Central memory CD8-positive, alpha-beta T cell (primary cell): ENCODE measurements around the gene PRSS1.
"Not testable (repeated sequence)": the region's sequence is repeated elsewhere in the genome, so short reads cannot be mapped to it uniquely, and the experiment has no call there.

Source experiments
- ATAC-seq: fragments of 150-1000 bp; cut with Tn5 transposase; replicated peaks from 2 replicates; pipeline ENCODE4 v1.10.0; 2022; ENCODE audit warnings: mild to moderate bottlenecking, moderate FRiP score, moderate number of reproducible peaks; ENCODE audit not compliant: poor library complexity, severe bottlenecking; ENCODE audit errors: extremely low read depth
- DNase-seq, 2 donors: peaks; one replicate each; pipeline ENCODE4 v3.0.0; 2021; ENCODE audit warnings: low spot score in 2 of 2
- H3K27ac Mint-ChIP-seq: one replicate; pipeline ENCODE4 v1.8.0; 2022; ENCODE audit warnings: low read depth, mild to moderate bottlenecking, moderate library complexity, mixed read lengths
- H3K27me3 Mint-ChIP-seq: one replicate; pipeline ENCODE4 v1.8.0; 2022; ENCODE audit warnings: mixed read lengths
- H3K36me3 Mint-ChIP-seq: one replicate; pipeline ENCODE4 v1.8.0; 2022; ENCODE audit warnings: mild to moderate bottlenecking, moderate library complexity, mixed read lengths; ENCODE audit not compliant: insufficient read depth
- H3K4me1 Mint-ChIP-seq: one replicate; pipeline ENCODE4 v1.8.0; 2022; ENCODE audit warnings: mixed read lengths
- H3K4me3 Mint-ChIP-seq: one replicate; pipeline ENCODE4 v1.8.0; 2022; ENCODE audit warnings: mild to moderate bottlenecking, moderate library complexity, mixed read lengths
- H3K9me3 Mint-ChIP-seq: one replicate; pipeline ENCODE4 v1.8.0; 2022; ENCODE audit warnings: mixed read lengths

Gene PRSS1

GRCh38 chr7:142749218-142749993 lies at the start of gene PRSS1:
TSS of gene PRSS1 (plus strand) at chr7:142749472. CDS start at chr7:142749485, 13 bp downstream.
- Mint-ChIP-seq H3K9me3 (no peaks in the 10 kb centered on the region), H3K36me3 (no peaks in the 10 kb centered on the region), H3K4me1 (no peaks in the 10 kb centered on the region), H3K27ac (no peak within 1 kb of the TSS), H3K27me3 (no peaks in the 10 kb centered on the region), H3K4me3 (no peak within 1 kb of the TSS)
- DNase-seq: no peak
- ATAC-seq: no peak

- Mint-ChIP-seq H3K4me3 (peak overlapping the region; percentile 49), H3K4me1 (peaks cover 33% of the 10 kb centered on the region), H3K27ac (peak overlapping the region; percentile 70)
- not testable (repeated sequence) for H3K9me3 Mint-ChIP-seq, H3K27me3 Mint-ChIP-seq, H3K36me3 Mint-ChIP-seq, DNase-seq
- peak; percentile 46 for ATAC-seq
Observed at GRCh38 chr7:142700935-142701334, 48.3 kb upstream of the PRSS1 start.

GRCh38 chr7:142703655-142704305 lies 45.5 kb upstream of the PRSS1 start:
- DNase-seq (no peak), ATAC-seq (no peak)
- no peaks in the 10 kb centered on the region for H3K9me3 Mint-ChIP-seq
- H3K36me3 Mint-ChIP-seq: no peaks in the 10 kb centered on the region
- no peak overlapping the region for H3K4me3 Mint-ChIP-seq
- peaks cover 33% of the 10 kb centered on the region for H3K4me1 Mint-ChIP-seq
- no peaks in the 10 kb centered on the region for H3K27me3 Mint-ChIP-seq
- no peak overlapping the region for H3K27ac Mint-ChIP-seq

GRCh38 chr7:142708726-142709125 lies 40.5 kb upstream of the PRSS1 start:
- ATAC-seq, DNase-seq, H3K36me3 Mint-ChIP-seq, H3K27me3 Mint-ChIP-seq, H3K9me3 Mint-ChIP-seq, H3K4me3 Mint-ChIP-seq, H3K27ac Mint-ChIP-seq: not testable (repeated sequence)
- peaks cover 40% of the 10 kb centered on the region for H3K4me1 Mint-ChIP-seq

GRCh38 chr7:142709921-142710320 lies 39.4 kb upstream of the PRSS1 start:
- no peak for DNase-seq
- H3K4me3 Mint-ChIP-seq: no peak overlapping the region
- H3K27me3 Mint-ChIP-seq: no peaks in the 10 kb centered on the region
- no peaks in the 10 kb centered on the region for H3K9me3 Mint-ChIP-seq
- no peak for ATAC-seq
- no peaks in the 10 kb centered on the region for H3K36me3 Mint-ChIP-seq
- no peak overlapping the region for H3K27ac Mint-ChIP-seq
- peaks cover 50% of the 10 kb centered on the region for H3K4me1 Mint-ChIP-seq

GRCh38 chr7:142711196-142711595 lies 38.1 kb upstream of the PRSS1 start:
- H3K36me3 Mint-ChIP-seq: no peaks in the 10 kb centered on the region
- ATAC-seq (no peak), DNase-seq (no peak)
- peak overlapping the region; percentile 89 for H3K4me3 Mint-ChIP-seq
- peaks cover 52% of the 10 kb centered on the region for H3K4me1 Mint-ChIP-seq
- no peaks in the 10 kb centered on the region for H3K27me3 Mint-ChIP-seq
- no peaks in the 10 kb centered on the region for H3K9me3 Mint-ChIP-seq
- peak overlapping the region; percentile 90 for H3K27ac Mint-ChIP-seq

- Mint-ChIP-seq H3K36me3 (peaks cover 1% of the 10 kb centered on the region), H3K9me3 (no peaks in the 10 kb centered on the region), H3K27ac (peak overlapping the region; percentile 90), H3K27me3 (no peaks in the 10 kb centered on the region), H3K4me1 (peaks cover 60% of the 10 kb centered on the region), H3K4me3 (peak overlapping the region; percentile 89)
- ATAC-seq (peak; percentile 84), DNase-seq (no peak)
Observed at GRCh38 chr7:142711746-142712616, 37.3 kb upstream of the PRSS1 start.

- Mint-ChIP-seq H3K4me3 (peak overlapping the region; percentile 89), H3K9me3 (no peaks in the 10 kb centered on the region), H3K36me3 (peaks cover 4% of the 10 kb centered on the region), H3K27me3 (no peaks in the 10 kb centered on the region), H3K4me1 (peaks cover 62% of the 10 kb centered on the region), H3K27ac (peak overlapping the region; percentile 90)
- ATAC-seq (no peak), DNase-seq (no peak)
Observed at GRCh38 chr7:142712617-142712957, 36.7 kb upstream of the PRSS1 start.

- peak overlapping the region; percentile 89 for H3K4me3 Mint-ChIP-seq
- H3K4me1 Mint-ChIP-seq: peaks cover 71% of the 10 kb centered on the region
- peak; percentile 41 for ATAC-seq
Observed at GRCh38 chr7:142714375-142714774, 34.9 kb upstream of the PRSS1 start.

GRCh38 chr7:142716596-142716995 lies 32.7 kb upstream of the PRSS1 start:
- Mint-ChIP-seq H3K4me3 (peak overlapping the region; percentile 54), H3K4me1 (peaks cover 55% of the 10 kb centered on the region), H3K36me3 (peaks cover 10% of the 10 kb centered on the region), H3K27ac (peak overlapping the region; percentile 83), H3K27me3 (no peaks in the 10 kb centered on the region), H3K9me3 (no peaks in the 10 kb centered on the region)
- DNase-seq: no peak
- no peak for ATAC-seq

More at GRCh38 chr7:142714375-142714774, 34.9 kb upstream of the PRSS1 start:
- H3K27ac Mint-ChIP-seq: peak overlapping the region; percentile 75
- DNase-seq: peak in 1 of 2 donors; percentile 13
- no peaks in the 10 kb centered on the region for H3K9me3 Mint-ChIP-seq
- no peaks in the 10 kb centered on the region for H3K27me3 Mint-ChIP-seq
- peaks cover 9% of the 10 kb centered on the region for H3K36me3 Mint-ChIP-seq

- Mint-ChIP-seq H3K4me1 (peaks cover 53% of the 10 kb centered on the region), H3K36me3 (peaks cover 10% of the 10 kb centered on the region), H3K4me3 (peak overlapping the region; percentile 54), H3K9me3 (no peaks in the 10 kb centered on the region), H3K27ac (peak overlapping the region; percentile 83), H3K27me3 (no peaks in the 10 kb centered on the region)
- peak; percentile 66 for ATAC-seq
- DNase-seq: peak in 1 of 2 donors; percentile 12
Observed at GRCh38 chr7:142717453-142717852, 31.8 kb upstream of the PRSS1 start.

- DNase-seq (no peak), ATAC-seq (no peak)
- Mint-ChIP-seq H3K9me3 (no peaks in the 10 kb centered on the region), H3K4me3 (peak overlapping the region; percentile 54), H3K27me3 (no peaks in the 10 kb centered on the region), H3K4me1 (peaks cover 49% of the 10 kb centered on the region), H3K27ac (peak overlapping the region; percentile 83), H3K36me3 (peaks cover 10% of the 10 kb centered on the region)
Observed at GRCh38 chr7:142718313-142718712, 31.0 kb upstream of the PRSS1 start.
